NT2/D1 (cell line): Measurements from ENCODE around the gene SKIDA1.

ENCODE experiments used
- SUZ12 ChIP-seq: IDR thresholded peaks from 2 replicates; pipeline ENCODE4 v1.6.1; 2011; ENCODE audit not compliant: insufficient read length, insufficient read depth; ENCODE audit errors: extremely low read depth
- YY1 ChIP-seq: IDR thresholded peaks from 2 replicates; pipeline ENCODE4 v1.6.1; 2011; ENCODE audit not compliant: insufficient read length, insufficient read depth
- ZNF274 ChIP-seq: IDR thresholded peaks from 2 replicates; pipeline ENCODE4 v1.6.1; 2011; ENCODE audit warnings: mild to moderate bottlenecking, low read depth, low read length

DNA sequence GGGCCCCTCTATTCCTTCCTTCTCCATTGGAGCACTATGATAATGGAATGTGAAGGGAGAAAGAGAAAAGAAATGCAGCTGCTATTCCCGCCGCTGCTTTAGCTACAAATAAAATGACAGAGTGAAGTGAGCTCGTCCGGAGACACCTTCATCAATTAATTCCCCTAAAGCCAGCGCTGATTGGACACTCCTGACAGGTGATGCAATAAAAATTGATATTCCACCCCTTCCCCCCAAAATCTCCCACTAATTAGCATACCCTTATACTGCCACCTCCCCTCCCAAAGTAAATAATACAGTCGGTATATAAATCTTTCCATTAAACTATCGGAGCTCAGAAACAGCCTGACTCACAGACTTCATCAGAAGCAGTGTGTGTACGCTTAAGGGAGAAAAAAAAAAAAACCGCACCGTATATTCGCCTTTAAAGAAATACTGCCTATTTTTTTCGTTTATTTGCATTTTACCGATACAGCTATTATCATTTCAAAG, 7.3 kb downstream of the SKIDA1 start:
- TF ChIP-seq YY1 (no peak), ZNF274 (no peak), SUZ12 (no peak)
